ENCODE measurements around the gene TCF3.
"Not testable (repeated sequence)": the region's sequence is repeated elsewhere in the genome, so short reads cannot be mapped to it uniquely, and the experiment has no call there.

TCF3 gene

DNA sequence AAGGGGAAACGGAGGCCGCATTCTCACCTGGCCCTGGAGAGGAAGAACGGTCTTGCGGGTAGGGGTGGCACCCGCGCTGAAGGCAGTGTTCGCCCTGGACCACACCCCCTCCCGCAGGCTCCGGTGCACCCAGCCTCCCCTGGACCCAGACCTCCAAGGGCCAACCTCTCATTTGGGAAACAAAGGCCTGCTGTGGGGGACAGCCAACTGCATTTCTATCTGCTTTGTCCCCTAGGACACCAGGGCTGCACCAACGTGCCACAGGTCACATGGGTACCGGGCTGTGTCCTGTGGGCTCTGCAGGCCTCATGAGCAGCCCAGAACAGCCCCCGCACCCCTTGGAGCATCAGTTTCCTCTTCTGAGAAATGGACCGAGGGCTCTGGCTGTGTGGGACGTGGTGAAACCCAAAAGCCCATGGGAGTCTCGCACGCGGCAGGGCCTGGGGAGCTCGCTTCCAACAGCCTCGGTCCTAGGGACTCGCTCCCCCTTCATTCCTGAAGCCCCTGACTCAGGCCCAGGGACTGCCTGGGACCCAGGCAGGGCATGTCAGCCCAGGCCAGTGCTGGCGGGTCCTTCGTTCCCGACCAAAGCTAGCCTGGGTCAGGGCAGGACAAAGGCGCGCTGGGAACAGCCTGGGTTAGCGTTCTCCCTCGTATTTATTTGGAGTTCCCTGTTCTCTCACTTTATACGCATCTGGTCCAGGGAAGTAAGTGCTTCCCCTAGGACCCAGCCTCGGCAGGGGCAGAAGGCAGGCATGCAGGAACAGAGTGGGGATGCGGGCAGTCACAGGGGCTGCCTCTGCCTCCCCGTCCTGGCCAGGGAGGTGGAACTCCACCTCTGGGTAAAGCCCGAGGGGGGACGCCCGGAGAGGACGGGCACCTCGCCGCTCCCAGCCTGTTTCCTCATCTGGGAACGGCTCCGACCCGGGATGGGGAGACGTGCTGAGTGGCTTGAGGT, 4.6 kb downstream of the TCF3 start:
- H3K36me3 Mint-ChIP-seq: no peaks in the 10 kb centered on the region
- H3K27me3 Mint-ChIP-seq: no peaks in the 10 kb centered on the region
- H3K27ac Mint-ChIP-seq: no peak overlapping the region
- peaks cover 16% of the 10 kb centered on the region for H3K4me1 Mint-ChIP-seq
- H3K9me3 Mint-ChIP-seq: no peaks in the 10 kb centered on the region
- no peak overlapping the region for H3K4me3 Mint-ChIP-seq

DNA sequence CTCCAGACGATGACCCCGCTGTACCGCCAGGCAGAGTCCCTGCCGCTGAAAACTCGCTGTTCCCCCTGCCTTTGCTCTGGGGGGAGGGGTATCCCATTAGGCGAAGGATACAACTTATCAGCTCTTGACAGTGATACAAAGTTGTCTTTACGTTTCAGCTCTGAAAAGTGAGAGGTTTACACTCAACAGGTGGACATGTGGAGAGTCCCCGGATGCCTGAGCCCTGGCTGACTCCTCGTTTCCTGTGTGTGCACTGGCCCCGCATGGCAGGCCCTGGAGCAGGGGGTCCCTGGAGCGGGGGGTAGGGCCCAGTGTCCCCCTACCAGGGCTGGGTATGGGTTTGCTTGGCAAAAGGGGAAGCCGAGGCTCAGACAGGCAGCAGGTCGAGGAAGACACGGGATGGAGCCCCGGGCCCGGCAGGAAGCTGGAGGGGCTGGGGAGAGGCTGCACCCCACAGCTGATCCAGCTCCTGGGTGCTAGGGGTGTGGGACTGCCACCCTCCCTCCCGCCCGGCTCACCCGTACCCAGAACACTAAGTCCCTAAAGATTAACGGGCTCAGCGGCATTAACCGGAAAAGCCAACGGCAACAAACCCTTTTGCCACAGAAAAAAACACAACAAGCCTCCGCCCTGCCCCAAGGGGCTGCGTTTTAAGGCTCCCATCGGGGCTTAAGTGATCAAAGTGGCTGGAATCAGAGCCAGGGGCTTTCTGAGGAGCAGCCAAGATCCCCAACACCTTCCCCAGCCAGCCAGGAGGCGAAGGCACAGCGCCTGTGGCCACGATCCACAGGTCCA, 5.6 kb downstream of the TCF3 start:
- H3K36me3 Mint-ChIP-seq: no peaks in the 10 kb centered on the region
- H3K27ac Mint-ChIP-seq: no peak overlapping the region
- peaks cover 16% of the 10 kb centered on the region for H3K4me1 Mint-ChIP-seq
- no peak overlapping the region for H3K4me3 Mint-ChIP-seq
- H3K9me3 Mint-ChIP-seq: no peaks in the 10 kb centered on the region
- no peaks in the 10 kb centered on the region for H3K27me3 Mint-ChIP-seq

DNA sequence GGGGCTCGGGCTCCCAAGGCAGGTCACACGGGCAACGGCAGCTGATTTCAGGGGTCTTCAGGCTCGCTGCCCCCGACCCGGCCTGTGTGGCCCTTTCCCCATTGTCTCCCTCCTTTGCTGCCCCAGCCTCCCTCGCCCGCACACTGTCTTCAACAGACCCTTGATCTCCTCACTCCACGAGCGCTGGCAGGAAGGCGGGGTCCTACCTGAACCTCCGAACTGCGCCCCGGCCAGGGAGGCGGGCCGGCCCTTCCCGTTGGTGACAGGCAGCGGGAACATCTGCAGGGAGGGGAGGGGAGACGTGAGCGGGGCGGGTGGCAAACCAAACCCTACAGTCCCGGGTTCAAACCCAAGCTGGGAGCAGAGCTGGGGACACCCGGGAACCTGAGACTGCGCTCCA, 6.3 kb downstream of the TCF3 start:
- H3K36me3 Mint-ChIP-seq: no peaks in the 10 kb centered on the region
- H3K27ac Mint-ChIP-seq: no peak overlapping the region
- no peaks in the 10 kb centered on the region for H3K9me3 Mint-ChIP-seq
- no peaks in the 10 kb centered on the region for H3K27me3 Mint-ChIP-seq
- peaks cover 14% of the 10 kb centered on the region for H3K4me1 Mint-ChIP-seq
- no peak overlapping the region for H3K4me3 Mint-ChIP-seq

DNA sequence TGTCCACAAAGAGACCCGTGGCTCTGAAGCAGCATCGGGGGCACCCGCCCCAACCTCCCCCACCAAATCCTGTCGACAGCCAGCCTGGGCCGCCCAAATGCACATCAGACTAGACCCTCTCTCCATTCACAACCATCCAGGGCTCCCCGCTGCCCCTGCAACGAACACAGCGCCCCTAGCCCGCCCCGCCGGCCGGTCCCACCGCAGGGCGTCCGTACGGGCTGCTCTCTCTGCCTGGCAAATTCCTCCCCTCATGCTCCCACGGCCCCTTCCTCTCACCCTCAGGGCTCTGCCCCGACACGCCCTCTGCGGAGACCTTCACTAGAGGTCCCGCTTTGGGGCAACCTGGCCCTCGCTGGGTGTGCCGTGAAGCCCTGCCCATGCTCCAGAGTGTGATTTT, 7.1 kb downstream of the TCF3 start:
- no peaks in the 10 kb centered on the region for H3K9me3 Mint-ChIP-seq
- no peak overlapping the region for H3K27ac Mint-ChIP-seq
- H3K4me1 Mint-ChIP-seq: peaks cover 7% of the 10 kb centered on the region
- no peaks in the 10 kb centered on the region for H3K36me3 Mint-ChIP-seq
- H3K27me3 Mint-ChIP-seq: no peaks in the 10 kb centered on the region
- no peak overlapping the region for H3K4me3 Mint-ChIP-seq

DNA sequence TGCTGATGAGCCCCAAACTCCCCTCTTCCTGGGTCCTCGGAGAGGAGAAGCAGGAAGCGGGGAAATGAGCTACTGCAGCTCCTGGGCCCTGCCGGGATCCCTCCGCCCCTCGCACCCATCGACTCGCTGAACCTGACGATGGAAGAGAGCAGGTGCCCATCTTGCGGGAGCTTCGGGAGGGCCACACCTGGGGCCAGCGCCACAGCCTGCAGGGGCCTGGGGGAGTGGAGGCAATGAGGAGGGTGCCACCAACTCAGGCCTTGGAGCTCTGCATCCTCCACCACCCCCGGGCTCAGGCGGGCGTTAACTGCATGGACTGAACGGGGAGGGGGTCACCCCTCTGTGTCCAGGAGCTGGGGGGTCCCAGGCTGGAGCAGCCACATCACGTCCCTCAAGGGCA, 8.3 kb downstream of the TCF3 start:
- H3K27me3 Mint-ChIP-seq: no peaks in the 10 kb centered on the region
- peaks cover 7% of the 10 kb centered on the region for H3K4me1 Mint-ChIP-seq
- H3K36me3 Mint-ChIP-seq: peaks cover 3% of the 10 kb centered on the region
- H3K9me3 Mint-ChIP-seq: no peaks in the 10 kb centered on the region
- H3K4me3 Mint-ChIP-seq: no peak overlapping the region
- H3K27ac Mint-ChIP-seq: no peak overlapping the region

DNA sequence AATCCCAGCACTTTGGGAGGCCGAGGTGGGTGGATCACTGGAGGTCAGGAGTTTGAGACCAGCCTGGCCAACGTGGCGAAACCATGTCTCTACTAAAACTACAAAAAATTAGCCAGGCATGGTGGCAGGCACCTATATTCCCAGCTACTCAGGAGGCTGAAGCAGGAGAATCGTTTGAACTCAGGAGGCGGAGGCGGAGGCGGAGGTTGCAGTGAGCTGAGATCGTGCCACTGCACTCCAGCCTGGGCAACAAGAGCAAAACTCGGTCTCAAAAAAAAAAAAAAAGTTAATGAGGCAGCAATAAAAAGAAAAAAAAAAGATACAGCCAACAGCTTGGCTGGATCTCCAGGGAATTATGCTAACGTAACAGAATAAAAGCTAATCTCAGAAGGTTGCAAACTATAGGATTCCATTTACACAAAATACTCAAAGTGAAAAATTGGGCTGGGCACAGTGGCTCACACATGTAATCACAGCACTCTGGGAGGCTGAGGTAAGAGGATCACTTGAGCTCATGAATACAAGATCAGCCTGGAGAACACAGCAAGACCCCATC, 11.4 kb downstream of the TCF3 start:
- not testable (repeated sequence) for H3K4me1 Mint-ChIP-seq, H3K27me3 Mint-ChIP-seq, H3K36me3 Mint-ChIP-seq, H3K9me3 Mint-ChIP-seq, H3K4me3 Mint-ChIP-seq, H3K27ac Mint-ChIP-seq

DNA sequence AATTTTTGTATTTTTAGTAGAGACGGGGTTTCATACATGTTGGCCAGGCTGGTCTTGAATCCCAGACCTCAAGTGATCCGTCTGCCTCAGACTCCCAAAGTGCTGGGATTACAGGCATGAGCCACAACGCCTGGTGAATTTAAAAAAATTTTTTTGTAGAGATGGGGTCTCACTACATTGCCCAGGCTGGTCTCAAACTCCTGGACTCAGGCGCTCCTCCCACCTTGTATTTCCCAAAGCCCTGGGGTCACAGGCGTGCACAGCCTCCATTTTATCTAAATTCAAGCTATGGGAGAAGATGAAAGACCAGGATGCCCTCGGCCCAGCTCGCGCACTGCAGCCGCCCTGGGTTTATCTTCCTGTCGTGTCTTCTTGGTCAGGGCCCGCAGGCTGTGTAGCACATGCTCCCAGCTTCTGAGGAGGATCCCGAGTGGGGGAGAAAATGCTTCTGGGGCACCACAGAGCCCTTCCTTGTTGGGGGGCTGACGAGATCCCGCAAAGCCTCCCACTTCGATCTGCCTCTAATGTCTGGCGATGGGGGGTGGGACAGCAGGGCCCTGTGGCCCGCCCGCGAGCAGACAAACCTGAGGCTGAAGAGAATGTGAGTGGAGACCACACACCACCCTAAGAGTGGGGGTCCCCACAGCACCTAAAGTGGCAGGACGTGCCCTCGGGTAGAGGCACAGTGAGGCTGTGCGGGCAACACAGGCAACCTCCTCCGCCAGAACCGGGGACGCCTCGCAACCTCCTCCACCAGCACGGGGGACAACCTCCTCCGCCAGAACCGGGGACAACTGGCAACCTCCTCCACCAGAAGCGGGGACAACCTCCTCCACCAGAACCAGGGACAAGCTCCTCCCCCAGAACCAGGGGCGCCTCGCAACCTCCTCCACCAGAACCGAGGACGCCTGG, 15.8 kb downstream of the TCF3 start:
- Mint-ChIP-seq H3K27ac (no peak overlapping the region), H3K27me3 (no peaks in the 10 kb centered on the region), H3K9me3 (no peaks in the 10 kb centered on the region), H3K4me1 (peaks cover 9% of the 10 kb centered on the region), H3K4me3 (no peak overlapping the region), H3K36me3 (peaks cover 6% of the 10 kb centered on the region)

DNA sequence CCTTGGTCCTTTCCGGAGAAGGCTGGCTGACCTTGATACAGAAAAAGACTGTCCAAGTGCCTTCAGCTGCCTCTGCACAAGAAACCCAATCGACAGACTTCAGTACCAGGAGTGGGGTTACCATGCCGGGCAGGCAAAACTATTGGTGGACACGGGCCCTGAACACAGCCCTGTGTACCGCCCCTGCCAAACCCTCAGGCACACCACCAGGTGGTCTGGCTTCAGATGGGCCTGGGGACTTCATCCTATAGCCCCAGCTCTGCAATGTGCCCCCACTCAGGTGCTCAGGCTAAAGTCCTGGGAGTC, 17.5 kb downstream of the TCF3 start:
- Mint-ChIP-seq H3K4me3 (no peak overlapping the region), H3K9me3 (no peaks in the 10 kb centered on the region), H3K27ac (no peak overlapping the region), H3K36me3 (peaks cover 6% of the 10 kb centered on the region), H3K4me1 (peaks cover 9% of the 10 kb centered on the region), H3K27me3 (no peaks in the 10 kb centered on the region)

DNA sequence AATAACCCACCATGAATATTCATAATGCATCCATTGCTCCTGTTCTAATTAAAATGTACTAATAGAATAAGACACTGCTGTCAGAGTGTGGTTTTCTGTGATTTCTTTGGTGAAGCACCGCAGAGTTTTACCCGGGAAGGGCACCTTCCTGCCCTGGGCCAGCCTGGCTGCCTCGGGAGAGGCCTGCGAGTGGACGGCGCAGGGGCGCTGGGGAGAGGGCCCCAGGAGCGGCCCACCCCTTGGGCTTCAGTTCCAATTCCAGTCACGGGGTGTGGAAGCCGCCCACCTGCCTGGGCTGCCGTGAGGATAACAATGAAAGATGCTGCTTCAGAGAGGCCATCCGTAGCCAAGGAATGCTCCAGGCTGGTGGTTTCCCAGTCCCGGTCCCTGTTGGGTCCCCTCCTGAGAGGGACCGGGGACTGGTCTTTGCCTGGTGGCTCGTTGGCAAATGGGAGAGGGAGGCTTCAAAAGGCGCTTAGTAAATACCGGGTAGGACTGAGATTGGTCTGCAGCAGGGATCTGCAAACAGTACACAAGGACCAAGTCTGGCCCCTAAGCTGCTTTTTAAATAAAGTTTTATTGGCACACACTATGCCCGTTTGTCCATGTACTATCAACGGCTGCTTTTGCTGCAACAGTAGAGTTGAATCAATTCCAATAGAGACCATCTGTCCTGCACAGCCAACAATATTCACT, 18.0 kb downstream of the TCF3 start:
- H3K36me3 Mint-ChIP-seq: peaks cover 3% of the 10 kb centered on the region
- H3K27me3 Mint-ChIP-seq: no peaks in the 10 kb centered on the region
- H3K27ac Mint-ChIP-seq: no peak overlapping the region
- no peak overlapping the region for H3K4me3 Mint-ChIP-seq
- H3K9me3 Mint-ChIP-seq: no peaks in the 10 kb centered on the region
- peaks cover 5% of the 10 kb centered on the region for H3K4me1 Mint-ChIP-seq

DNA sequence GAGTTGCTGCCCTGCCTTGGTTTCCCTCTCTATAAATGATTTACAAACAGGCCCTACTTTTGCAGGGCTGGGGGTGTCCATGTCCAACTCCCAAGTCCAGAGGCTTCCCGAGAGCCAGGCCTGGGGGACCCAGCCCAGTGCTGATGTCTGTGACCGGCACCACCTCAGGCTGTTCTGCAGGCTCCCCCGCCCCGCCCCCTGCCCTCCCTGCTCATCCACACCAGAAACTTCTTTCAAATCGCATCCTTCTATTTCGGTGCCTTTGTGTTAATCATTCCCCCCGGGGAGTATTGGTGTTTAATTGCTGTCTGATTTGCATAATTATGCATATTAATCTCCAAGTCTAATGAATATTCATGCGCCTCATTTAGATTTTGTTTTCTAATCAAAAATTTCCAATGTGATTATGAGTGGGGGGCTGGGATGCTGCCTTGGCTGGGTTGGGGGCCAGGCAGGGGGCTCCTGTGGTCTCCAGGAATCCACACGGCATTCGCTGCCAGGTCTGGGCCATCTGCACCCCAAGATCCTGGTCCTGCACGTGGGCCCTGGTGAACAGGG, 19.1 kb downstream of the TCF3 start:
- Mint-ChIP-seq H3K4me3 (no peak overlapping the region), H3K9me3 (no peaks in the 10 kb centered on the region), H3K27me3 (no peaks in the 10 kb centered on the region), H3K36me3 (peaks cover 1% of the 10 kb centered on the region), H3K27ac (no peak overlapping the region), H3K4me1 (peaks cover 5% of the 10 kb centered on the region)

DNA sequence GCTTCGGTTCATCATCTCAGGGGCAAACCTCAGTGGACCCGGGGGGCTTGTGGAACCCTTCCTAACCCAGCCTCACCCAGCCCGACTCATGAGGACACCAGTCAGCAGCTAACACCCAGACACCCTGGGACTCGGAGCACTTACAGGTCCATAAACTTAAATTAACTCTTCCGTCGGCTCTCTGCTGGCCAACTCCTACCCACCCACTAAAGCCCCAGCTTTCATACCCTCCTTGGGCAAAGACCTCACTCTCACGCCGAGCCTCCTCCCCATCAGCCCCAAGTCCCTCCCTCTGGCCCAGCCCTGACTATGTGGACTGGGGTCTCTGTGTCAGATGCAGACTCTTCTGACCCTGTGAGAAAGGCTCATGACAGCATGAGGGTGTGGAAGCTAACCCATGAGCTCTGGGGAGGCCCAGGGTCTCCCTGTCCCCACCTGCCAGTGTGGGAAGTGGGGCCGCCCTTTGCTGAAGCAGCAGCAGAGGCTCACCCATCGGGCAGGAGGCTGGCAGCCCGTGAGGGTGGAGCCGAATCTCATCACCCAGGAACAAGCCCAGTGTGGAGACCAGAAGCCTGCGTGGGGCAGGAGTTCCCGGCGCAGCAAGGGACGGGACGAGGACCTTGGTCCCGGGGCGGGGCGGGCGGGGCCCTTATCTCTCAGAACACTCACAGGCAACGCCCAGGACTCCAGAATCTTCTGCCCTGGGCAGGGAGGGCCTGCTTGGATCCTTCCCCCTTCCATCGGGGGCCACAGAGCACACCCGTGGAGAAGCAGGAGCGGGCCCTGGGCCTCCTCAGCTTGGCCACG, 19.8 kb downstream of the TCF3 start:
- H3K9me3 Mint-ChIP-seq: no peaks in the 10 kb centered on the region
- no peak overlapping the region for H3K4me3 Mint-ChIP-seq
- no peak overlapping the region for H3K27ac Mint-ChIP-seq
- H3K27me3 Mint-ChIP-seq: no peaks in the 10 kb centered on the region
- H3K36me3 Mint-ChIP-seq: peaks cover 1% of the 10 kb centered on the region
- peaks cover 5% of the 10 kb centered on the region for H3K4me1 Mint-ChIP-seq

DNA sequence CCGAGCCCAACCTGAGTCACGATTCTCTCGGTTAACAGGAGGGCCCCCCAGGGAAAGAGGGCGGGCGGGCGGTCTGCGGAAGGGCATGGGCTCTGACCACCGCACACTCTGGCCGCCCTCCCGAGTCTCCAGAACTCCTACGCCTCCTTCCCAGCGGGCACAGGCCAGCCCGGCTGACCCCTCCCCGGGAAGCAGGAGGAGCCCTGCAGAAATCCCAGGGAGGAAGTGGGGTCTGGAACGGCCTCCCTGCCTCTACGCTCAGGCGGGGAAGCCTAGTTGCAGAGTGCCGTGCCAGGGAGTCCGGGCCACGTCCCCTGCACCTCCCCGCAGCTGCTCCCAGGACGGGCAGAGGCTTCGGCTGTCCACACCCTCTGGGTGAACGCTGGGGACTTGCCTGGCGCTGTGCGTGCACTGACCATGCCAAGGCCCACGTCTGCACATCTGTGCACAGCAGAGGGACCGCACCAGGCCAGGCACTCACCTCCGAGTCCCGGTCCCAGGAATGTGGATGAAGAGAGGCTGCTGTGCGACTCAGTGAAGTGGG, 20.8 kb downstream of the TCF3 start:
- H3K9me3 Mint-ChIP-seq: no peaks in the 10 kb centered on the region
- peaks cover 5% of the 10 kb centered on the region for H3K4me1 Mint-ChIP-seq

DNA sequence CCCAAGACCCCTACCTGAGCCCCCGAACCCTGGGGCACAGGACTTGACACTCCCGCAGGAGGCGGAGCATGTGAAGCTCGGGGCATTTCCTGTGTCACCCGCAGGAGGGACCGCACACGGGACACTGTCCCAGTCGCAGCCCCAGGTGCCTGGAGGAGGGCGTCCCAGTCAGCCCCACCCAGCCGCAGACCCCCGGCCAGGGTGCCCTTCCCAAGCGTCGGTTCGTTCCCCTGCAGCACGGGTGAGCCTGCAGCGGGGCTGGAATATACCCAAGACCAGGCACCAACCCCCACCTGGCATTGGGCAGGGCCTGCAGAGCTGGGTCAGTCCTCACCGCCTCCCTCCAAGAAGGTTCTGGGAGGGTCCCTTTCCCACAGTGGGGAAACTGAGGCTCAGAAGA, 21.6 kb downstream of the TCF3 start:
- Mint-ChIP-seq H3K4me3 (no peak overlapping the region), H3K27me3 (no peaks in the 10 kb centered on the region), H3K36me3 (peaks cover 1% of the 10 kb centered on the region), H3K27ac (no peak overlapping the region), H3K9me3 (no peaks in the 10 kb centered on the region), H3K4me1 (peaks cover 4% of the 10 kb centered on the region)

More for the DNA sequence above, 20.8 kb downstream of the TCF3 start:
- peaks cover 1% of the 10 kb centered on the region for H3K36me3 Mint-ChIP-seq
- no peaks in the 10 kb centered on the region for H3K27me3 Mint-ChIP-seq
- H3K27ac Mint-ChIP-seq: no peak overlapping the region
- no peak overlapping the region for H3K4me3 Mint-ChIP-seq

DNA sequence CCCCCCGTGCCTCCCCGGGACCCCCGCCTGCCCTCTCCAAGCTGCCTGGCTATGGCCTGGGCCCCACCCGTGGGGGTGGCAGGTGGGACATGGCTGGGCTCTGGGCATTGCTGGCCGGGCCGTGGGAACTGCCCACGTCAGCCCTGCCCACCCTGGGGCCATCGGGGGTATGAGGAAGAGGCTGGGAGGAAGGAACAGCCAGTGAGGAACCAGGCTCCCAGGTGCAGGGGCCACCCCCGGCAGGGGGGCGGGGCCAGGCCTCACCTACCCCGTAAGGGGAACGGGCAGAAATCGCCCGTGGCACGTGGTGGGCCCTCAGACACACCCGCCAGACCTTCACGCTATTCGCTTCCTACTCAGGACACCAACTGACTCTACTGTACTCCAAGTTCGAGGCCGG, 22.4 kb downstream of the TCF3 start:
- Mint-ChIP-seq H3K27me3 (no peaks in the 10 kb centered on the region), H3K9me3 (no peaks in the 10 kb centered on the region), H3K4me1 (no peaks in the 10 kb centered on the region), H3K4me3 (no peak overlapping the region), H3K27ac (no peak overlapping the region), H3K36me3 (no peaks in the 10 kb centered on the region)
